DMS 273 (cell line): ENCODE results near the gene PRR5.

Experiments used
- DNase-seq: peaks from one replicate; lab custom pipeline; 2025; ENCODE audit not compliant: unreplicated experiment; lab: John Stamatoyannopoulos, UW

PRR5 gene

DNA sequence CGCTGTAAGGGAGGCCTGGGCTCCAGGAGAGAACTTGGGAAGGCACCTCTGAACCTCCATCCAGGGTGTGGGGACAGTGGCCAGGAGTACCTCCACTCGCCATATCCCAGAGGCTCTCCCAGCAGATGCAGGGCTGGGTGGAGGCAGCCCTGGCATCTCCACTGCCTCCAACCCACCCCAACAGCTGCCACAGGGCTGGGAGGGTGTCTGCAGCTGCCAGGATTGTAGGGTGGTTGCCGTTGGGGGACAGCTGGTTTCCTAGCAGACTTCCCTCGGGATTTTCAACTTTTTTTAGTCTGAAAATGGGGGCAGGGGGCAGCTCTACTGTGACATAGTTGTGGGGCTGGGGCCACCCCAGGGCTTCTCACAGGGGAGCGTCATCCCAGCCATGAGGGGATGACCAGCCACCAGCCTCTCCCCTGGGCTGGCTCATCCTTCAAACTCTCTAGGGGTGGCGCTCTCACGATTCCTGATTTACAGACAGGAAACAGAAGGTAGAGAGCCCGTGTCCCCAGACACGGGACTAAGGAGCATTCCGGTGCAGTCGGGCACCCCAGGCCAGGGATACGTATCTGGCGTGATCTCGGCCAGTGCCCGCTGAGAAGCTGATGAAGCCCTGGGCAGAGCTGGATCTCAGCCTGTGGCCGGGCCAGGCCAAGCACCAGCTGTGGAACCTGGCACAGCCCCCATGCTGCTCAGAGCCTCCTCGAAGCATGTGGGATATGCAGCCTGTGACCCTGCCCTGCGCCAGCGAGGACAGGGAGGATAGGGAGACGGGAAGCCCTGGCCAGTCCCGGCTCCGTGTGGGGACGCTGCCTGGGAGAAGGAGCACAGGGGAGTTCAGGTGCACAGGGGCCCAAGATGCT, 9.9 kb downstream of the PRR5 start:
- DNase-seq: peak; percentile 79

DNA sequence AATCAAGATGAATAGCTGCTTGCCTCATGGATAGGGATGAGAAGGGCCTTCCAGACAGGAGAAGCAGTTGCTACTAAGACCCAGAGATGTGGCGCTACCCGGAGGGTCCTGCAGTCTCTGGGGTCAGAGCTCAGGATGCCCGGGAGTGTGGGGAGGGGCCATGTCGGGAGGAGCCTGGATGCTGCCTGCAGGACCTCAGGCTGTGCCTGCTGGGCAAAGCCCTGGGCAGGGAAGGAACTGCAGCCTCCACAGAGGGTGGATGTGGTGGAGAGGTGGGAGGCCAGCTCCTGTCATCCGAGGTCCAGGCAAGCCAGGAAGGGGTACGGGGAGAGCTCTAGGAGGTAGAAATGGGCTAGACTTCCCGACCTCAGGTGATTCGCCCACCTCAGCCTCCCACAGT, 11.0 kb downstream of the PRR5 start:
- no peak for DNase-seq

DNA sequence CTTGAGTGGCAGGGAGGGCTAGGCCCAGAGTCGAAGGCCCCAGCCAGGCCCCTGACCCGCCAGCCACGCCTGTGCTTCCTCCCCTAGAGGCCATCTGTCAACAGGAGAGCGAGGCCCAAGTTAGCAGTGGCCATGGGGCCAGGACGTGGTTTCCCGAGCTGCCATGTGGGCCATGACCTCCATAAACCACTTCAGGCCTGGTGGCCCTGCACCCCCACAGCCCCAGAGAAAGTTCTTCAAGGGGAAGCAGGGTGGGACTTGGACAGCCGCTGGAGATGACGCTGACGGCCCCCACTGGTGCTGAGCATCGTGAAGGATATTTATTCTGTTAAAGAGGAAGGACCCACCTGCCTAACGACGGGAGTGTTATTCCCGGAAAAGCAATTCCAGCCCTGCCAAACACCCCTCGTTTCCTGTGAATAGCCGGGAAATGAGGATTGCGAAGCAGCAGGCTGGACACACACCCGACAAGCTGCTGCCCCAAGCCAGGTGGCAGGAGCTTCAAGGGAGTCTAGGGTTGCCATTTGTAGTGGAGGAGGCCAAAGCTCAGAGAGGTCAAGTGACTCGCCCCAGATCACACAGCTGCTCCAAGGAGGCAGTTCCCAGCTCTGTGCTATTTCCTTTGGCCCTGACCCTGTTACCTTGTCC, 12.8 kb downstream of the PRR5 start:
- DNase-seq: no peak

DNA sequence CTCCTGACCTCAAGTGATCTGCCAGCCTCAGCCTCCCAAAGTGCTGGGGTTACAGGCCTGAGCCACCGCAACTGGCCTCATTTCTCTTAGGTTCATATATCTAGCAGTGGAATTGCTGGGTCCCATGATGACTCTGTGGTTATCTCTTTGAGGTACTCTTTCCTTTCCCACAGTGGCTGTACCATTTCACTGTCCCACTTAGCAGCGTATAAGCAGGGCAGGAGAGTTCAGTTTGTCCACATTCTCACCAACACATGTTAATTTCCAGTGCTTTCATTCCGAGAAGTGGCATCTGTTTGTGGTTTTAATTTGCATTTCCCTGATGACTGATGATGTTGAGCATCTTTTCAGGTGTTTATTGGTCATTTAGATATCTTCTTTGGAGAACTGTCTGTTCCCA, 16.4 kb downstream of the PRR5 start:
- no peak for DNase-seq

DNA sequence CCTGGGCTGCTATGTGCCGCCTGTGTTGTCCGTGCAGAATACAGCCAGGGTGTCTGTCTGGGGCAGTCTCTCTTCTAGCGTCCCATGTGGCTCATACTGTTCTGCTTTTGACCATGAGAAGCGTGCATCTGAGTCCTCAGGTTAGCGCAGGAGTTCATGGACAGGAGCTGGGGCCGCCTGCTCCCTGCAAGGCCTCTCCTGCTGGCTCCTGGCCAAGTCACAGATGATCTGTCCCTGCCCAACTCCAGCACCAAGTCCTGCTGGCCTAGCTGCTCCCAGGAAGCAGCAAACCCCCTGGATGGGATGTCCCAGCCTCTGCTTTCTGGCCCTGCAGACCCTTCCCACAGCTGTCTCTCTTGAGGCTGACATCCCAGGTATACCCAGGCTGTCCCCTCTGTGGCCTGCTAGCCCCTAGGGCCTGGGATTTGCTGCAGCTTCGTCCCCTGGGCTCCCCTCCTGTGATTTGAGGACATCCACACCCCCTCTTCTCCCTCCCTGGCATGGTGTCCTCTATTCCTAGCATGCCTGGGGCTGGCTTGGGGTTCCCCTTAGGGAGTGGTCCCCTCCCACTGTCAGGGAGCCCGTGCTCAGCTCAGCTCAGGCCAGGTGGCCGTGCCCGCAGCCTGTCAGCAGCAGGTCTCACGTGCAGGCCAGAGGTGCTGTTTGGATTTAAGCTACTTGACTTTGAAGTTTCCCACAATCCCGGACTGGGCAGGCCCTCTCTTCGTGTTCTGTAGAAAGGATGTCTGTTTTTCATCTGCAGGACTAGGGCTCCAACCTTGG, 17.8 kb downstream of the PRR5 start:
- DNase-seq: peak; percentile 48

DNA sequence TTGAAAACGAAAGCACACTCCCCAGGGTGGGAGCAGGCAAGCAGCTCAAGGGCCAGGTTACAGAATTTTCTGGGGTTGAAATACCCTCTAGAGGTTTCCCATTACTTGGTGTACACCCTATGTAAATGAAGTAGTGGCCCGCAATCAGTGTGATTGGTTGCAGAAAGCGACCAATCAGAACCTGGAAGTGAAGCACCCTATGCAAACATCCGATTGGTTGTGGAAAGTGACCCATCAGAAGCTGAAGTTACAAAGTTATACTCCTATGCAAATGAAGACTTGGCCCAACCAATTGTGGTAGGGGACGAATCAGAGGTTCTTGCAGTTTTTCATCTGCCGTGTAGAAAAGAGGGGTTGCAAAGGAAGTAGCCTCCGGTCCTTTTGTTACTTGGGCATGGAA, 19.2 kb downstream of the PRR5 start:
- DNase-seq: peak; percentile 29

DNA sequence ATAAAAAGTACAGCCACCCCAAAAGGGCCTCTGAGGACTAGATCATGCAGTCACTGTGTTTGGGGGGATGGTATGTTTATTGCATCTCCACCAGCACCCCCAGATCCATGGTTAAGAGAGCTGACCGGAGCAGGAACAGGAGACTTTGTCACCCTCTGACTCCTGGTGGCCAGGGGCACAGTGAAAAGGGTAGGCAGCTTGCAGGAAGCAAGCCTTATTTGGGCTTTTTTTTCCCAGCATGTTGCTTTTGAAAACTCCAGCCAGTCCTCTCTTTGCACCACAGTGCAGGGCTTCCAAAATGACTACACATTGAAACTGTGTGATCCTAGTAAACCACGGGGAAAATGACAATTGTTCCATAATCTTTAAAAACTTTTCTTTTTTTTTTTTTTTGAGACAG, 20.6 kb downstream of the PRR5 start:
- DNase-seq: no peak

DNA sequence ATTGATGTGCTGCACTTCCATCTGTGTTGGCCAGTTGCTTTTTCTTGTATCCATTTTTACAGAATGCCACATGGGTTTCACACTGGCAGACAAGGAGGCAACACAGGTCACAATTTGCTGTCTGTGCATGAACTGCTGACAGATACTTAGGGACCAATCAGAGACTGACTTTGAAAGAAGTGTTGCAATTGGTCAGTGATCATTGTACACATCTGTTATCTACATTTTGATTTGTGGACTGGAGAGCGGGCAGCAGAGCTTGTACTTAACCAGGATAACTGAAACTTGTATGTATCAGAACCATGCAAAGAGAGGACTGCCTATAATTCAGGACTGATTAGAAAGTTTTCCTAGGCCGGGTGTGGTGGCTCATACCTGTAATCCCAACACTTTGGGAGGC, 21.8 kb downstream of the PRR5 start:
- DNase-seq: peak; percentile 56

DNA sequence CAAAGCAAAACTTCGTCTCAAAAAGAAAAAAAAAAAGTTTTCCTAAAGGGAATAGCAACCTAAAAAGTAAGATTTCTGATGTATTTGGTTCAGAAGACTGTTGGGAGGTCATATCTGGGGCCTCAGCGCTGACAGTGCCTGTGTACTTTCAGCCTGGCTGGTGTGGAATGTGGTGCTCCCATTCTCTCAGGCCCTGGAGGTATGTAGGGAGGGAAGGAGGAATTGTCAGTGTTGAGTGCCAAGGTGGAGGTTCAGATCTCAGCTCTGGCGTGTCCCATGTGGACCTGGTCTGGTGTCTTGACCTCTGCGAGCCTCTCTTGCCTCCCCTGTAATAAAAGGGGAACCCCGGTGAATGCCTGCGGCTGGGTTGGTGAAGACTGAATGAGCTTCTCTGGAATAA, 22.4 kb downstream of the PRR5 start:
- DNase-seq: no peak

DNA sequence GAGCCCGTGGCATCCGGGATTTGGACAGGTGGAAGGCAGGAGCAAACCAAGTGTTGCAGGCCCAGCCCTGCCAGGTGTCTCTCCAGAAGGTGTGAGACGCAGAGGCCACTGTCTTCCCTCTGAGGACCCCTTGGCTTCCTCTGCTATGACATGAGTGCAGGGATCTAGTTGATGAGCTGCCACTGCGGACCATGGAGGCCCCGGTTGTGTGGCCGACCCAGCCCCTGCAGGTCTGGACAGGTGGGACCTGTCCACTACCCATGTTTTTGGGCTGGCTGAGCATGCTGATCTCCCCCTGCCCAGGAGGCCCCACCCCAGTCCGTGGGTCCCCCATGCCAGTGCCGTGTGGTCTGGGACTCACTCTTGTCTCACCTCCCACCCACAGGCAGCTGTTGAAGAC, 22.9 kb downstream of the PRR5 start:
- DNase-seq: no peak

DNA sequence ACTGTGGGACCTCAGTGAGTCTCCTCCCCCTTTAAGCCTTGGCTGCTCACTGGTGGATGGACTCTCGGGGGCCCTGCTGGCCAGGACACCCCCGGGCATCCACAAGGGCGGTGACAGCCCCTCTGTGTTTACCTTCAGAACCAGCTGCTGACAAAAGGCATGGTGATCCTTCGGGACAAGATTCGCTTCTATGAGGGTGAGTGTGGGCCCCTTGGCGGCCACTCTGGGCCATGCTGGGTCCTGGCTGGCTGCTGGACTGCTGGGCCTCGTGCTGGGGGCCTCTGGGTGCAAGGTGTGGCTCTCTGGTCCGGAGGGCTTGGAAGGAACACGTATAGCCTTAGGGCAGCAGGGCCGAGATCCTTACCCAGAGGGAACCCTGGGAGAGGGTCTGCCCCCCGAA, 24.4 kb downstream of the PRR5 start:
- DNase-seq: no peak

DNA sequence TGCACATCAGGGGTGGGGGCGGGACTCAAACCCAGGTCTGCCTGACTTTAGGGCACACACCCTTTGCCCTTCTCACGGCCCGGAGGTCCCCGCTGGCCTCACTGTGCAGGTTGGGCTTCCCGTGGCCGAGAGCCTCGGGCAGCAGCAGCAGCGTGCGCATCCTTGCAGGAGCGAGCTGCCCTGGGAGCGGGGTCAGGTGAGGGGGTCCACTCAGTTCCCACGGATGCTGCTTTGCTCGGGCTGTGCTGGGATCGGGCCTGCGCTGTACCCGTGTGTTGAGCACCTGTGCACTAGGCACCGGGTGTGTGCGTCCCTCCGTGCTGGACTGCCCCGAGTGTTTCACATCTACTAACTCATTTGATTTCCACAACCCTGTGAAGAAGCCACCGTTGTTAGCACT, 25.1 kb downstream of the PRR5 start:
- no peak for DNase-seq

DNA sequence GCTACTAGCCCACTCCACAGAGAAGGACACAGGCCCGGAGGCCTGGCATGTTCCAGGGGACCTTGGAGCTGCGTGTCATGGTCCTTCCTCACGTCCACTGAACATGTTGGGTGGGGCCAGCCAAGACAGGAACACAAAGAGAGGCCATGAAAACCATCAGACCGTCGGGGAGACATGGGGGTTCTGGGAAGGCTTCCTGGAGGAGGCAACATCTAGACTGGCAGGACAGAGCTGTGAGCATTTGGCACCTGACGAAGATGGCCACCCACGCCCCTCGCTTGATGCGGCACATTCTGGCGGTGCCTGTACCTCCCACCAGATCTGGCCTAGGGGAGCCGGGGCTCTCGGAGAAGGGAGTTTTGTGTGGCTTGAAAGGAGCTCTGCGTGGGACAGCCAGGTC, 25.7 kb downstream of the PRR5 start:
- no peak for DNase-seq

DNA sequence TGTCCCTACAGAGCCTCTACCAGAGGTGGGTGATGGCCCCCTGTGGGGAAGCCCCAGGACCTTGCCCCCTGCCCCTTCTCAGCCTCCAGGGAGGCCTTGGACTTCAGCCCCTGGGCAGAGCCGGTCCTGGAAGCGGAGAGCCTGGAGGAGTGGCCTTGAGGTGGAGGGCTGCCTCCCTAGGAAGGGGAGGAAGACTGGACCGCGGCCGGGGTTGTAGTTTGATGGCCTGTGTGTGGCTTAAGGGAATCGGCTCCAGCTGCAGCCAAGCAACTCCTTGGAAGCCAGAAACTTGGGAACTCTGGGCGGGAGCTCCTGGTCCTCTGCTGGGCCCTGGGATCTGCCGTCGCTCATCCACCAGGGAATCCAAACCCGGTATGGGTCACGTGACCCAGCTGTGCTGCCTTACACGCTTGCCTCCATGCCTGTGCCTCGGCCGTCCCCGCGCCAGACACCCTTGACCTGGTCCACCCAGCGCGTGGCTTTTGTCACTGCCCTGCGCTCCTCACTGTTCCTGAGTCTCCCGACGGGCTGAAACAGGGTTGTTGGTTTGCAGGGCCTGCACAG, 26.8 kb downstream of the PRR5 start:
- no peak for DNase-seq

DNA sequence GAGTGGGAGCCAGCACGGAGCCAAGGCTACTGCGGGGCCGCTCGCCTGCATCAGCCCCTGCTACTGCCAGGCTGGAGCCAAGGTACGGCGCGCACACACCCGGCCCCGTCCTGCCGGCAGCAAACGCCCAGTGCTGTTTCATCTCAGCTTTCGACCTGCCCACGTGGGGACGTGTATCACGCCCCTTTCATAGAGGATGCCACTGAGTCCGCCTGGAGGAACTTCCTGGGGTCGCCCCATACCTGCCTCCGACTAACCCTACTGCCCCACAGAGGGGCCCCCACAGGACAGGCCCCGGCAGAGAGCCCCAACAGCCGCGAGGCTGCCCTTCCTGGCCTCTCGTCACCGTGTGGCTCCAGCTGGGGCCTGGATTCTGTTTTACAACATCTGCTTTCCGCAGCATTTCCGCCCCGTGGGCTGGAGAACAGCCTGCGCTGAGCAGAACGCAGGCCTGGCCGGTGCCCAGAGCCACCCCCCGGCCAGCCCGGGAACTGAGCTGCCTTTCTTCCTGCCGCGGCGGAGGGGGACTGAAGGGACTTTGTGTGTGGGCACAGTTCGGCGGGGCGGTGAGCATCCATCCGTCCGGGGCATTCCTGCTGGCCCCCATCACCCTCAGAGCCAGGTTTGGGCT, 27.5 kb downstream of the PRR5 start:
- DNase-seq: no peak

DNA sequence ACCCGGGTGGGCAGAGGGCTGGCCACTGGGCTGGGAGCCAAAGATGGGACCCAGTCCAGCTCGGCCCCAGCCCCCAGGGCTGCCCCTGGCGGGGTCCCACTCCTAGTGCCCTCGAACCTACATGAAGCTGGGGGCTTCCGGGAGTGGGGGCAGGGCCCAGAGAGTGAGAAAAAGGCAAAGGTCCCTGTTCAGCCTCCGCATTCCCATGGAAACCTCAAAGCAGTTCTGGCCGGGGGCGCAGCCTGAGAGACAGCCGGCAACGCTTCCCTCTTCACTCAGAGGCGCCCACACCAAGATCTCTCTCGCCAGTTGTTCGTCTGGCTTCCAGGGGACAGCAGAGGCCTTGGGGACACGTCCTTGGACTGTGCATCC, 28.0 kb downstream of the PRR5 start:
- no peak for DNase-seq

DNA sequence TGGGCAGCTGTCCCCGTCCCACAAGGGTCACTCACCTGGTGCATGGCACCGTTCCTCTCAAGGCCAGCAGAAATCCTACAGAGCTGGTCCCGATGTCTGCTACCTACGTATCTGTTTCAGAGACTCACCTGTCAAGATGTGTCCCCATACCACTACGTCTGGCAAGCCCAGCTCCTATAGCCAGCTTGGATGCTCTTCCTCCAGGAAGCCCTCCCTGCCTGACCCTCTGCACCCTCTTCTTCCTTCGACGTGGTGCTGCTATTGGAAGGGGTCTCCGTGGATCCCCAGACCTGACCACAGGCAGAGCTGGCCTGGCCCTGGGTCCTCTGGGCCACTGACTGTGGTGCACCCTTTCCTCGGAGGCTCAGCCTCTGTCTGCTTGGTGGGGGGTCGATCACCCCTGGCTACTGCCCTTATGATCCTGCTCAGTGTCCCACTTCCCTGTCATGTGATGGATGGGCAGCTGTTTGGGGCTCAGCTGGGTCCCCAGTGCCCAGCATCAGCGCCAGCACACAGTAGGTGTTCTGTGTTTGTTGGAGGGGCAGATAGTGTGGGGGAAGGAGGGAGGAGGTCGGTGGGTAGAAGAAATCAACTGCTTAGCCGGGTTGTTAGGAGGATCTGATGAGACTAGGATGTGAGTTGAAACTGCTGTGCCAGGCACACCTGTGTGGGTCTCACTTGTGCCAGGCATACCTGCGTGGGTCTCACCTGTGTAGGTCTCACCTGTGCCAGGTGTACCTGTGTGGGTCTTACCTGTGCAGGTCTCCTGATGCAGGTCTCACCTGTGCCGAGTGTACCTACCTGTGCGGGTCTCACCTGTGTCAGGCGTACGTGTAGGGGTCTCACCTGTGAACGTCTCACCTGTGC, 28.7 kb downstream of the PRR5 start:
- DNase-seq: no peak

DNA sequence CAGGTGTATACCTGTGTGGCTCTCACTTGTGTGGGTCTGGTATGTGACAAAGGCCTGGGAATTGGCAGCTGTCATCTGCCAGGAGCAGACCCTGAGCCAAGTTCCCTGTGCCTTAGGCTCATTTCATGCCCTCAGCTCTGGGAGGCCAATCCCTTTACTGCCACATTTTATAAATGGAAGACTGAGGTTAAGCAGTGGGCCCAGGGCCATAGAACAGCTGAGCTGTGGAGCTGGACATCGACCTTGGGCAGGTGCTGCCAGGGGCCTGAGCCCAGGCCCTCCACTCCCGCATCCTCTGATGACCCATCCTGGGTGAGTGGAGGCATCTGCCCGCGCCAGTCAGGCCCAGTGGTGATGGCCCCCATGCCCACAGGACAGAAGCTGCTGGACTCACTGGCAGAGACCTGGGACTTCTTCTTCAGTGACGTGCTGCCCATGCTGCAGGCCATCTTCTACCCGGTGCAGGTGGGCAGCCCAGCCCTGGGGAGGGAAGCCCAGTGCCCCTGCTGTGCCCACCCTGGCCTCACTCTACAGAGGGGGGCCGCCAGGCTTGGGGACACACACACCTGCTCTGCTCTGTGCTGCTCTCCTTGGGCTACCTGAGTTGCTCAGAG, 29.5 kb downstream of the PRR5 start:
- DNase-seq: no peak

DNA sequence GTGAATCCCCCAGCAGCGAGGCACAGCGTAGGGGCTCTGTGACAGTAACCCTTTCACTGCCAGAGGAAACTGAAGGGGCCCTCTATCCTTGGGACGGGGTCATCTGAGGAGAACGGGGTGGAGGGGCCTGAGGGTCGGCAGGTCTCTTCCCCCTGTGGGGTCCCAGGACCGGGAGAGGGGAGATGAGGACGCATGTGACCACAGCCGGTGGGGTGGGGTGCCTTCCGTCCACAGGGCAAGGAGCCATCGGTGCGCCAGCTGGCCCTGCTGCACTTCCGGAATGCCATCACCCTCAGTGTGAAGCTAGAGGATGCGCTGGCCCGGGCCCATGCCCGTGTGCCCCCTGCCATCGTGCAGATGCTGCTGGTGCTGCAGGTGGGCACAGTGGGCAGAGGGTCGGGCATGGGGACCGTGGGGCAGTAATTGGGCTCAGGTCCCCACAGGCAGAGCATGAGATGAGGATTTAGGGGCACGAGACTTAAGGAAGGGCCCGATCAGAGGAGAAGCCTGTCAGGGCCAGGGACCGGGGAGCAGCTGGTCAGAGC, 30.1 kb downstream of the PRR5 start:
- DNase-seq: no peak

DNA sequence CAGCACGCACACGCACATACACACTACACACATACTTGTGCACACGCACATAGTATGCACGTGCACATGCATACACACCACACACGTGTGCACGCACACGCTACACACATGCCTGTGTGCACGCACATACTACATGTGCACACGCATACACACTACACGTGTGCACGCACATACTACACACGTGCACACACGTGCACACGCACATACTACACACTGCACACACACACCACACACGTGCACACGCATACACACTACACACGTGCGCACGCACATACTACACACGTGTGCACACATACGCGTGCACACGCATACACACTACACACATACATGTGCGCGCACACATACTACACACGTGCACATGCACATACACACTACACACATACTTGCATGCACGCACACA, 30.7 kb downstream of the PRR5 start:
- no peak for DNase-seq
